HepG2 (cell line): ENCODE measurements around the gene ITGA7. TPM values are rescaled to one million over a fixed set of nuclear protein-coding genes. Genes with fewer than 3 reads are reported as not detected.

ENCODE experiments used
- MBD4 ChIP-seq: IDR thresholded peaks from 2 replicates; pipeline ENCODE4 v1.6.1; 2012; ENCODE audit warnings: low read length, inconsistent platforms, borderline replicate concordance
- polyA plus RNA-seq, 8 experiments: library from polyadenylated mRNA; depleted of rRNA in 3 of 8; stranded (reverse) in 7 of 8; unstranded in 1 of 8; fragments of >200 nt; fragmentation: Illumina TruSeq in 4 of 8; extraction: Trizol in 4 of 8; gene quantifications; 2 replicates each; pipeline versions ENCODE4 v1.2.1 to v1.2.3, GENCODE V29; 2011 to 2016; ENCODE audit warnings: low read depth in 4 of 8, missing spikeins in 1 of 8, mixed read lengths in 1 of 8; ENCODE audit not compliant: insufficient read depth in 1 of 8
- total RNA-seq, 5 experiments: library from RNA; depleted of rRNA; stranded (reverse); fragments of >200 nt; fragmentation: Illumina TruSeq; extraction: Trizol; gene quantifications; 2 replicates each; pipeline ENCODE4 v1.2.3, GENCODE V29; 2016; ENCODE audit warnings: low read depth in 1 of 5
- TF ChIP-seq, protein P1 (sequence below), 2 experiments: fragments of 450-650 bp in 1 of 2; sonication (generic) in 1 of 2; formaldehyde crosslinking in 1 of 2; IDR thresholded peaks; 2 replicates each; pipeline versions ENCODE4 v1.6.1 to v1.8.0; 2016 to 2022; ENCODE audit warnings: antibody characterized with exemption in 1 of 2, mild to moderate bottlenecking in 1 of 2, missing genetic modification reagents in 1 of 2

ITGA7 gene
- total and polyA plus RNA-seq, 2 of the 13 experiments (the other 11 are each of a cell fraction or from before 2014, with no cell fraction given): 0.65 to 0.75 TPM

DNA sequence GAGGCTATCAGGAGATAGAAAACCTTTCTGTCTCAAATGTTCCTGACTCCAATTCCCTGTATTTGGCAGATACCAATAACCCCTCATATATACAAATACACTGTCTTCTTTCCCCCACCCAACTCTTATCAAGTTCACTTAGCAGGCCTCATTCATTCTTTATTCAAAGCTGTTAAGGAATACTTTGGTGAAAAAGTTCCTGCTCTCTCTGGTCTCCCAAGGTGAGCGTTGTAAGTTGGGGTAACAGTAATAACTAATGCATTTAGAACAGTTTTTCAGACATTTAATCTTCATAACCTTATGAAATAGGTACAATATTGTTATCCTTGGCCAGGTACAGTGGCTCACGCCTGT, 31.3 kb upstream of the ITGA7 start (continued):
- no peak for TF ChIP-seq MBD4
- TF ChIP-seq, protein P1, sequence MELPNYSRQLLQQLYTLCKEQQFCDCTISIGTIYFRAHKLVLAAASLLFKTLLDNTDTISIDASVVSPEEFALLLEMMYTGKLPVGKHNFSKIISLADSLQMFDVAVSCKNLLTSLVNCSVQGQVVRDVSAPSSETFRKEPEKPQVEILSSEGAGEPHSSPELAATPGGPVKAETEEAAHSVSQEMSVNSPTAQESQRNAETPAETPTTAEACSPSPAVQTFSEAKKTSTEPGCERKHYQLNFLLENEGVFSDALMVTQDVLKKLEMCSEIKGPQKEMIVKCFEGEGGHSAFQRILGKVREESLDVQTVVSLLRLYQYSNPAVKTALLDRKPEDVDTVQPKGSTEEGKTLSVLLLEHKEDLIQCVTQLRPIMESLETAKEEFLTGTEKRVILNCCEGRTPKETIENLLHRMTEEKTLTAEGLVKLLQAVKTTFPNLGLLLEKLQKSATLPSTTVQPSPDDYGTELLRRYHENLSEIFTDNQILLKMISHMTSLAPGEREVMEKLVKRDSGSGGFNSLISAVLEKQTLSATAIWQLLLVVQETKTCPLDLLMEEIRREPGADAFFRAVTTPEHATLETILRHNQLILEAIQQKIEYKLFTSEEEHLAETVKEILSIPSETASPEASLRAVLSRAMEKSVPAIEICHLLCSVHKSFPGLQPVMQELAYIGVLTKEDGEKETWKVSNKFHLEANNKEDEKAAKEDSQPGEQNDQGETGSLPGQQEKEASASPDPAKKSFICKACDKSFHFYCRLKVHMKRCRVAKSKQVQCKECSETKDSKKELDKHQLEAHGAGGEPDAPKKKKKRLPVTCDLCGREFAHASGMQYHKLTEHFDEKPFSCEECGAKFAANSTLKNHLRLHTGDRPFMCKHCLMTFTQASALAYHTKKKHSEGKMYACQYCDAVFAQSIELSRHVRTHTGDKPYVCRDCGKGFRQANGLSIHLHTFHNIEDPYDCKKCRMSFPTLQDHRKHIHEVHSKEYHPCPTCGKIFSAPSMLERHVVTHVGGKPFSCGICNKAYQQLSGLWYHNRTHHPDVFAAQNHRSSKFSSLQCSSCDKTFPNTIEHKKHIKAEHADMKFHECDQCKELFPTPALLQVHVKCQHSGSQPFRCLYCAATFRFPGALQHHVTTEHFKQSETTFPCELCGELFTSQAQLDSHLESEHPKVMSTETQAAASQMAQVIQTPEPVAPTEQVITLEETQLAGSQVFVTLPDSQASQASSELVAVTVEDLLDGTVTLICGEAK (IDR thresholded peaks at IDR 0.05): no peak
- TF ChIP-seq, protein P1 (CRISPR knock-in tag; IDR thresholded peaks at IDR 0.05): no peak
